Smooth muscle cell (in vitro differentiated cells): ENCODE measurements around the gene MT1A. TPM values are rescaled to one million over a fixed set of nuclear protein-coding genes. Genes with fewer than 3 reads are reported as not detected.

ENCODE experiments used
- DNase-seq: peaks from one replicate; lab custom pipeline; 2025; ENCODE audit not compliant: unreplicated experiment; lab: John Stamatoyannopoulos, UW
- H2AFZ ChIP-seq: fragments of 200-600 bp; sonication (generic); 2 replicates; pipeline ENCODE4 v1.6.0; 2016; ENCODE audit warnings: antibody characterized with exemption, low read depth, mild to moderate bottlenecking
- H3F3A ChIP-seq: fragments of 200-600 bp; sonication (generic); 2 replicates; pipeline ENCODE4 v1.6.0; 2017; ENCODE audit warnings: antibody characterized with exemption, low read depth
- H3K27ac ChIP-seq: fragments of 200-600 bp; sonication (generic); 2 replicates; pipeline ENCODE4 v1.5.1; 2016; ENCODE audit warnings: low read depth, mild to moderate bottlenecking
- H3K27me3 ChIP-seq: fragments of 200-600 bp; sonication (generic); 2 replicates; pipeline ENCODE4 v1.6.1; 2016; ENCODE audit warnings: low read depth, mild to moderate bottlenecking
- H3K36me3 ChIP-seq: fragments of 200-600 bp; sonication (generic); 2 replicates; pipeline ENCODE4 v1.5.1; 2016; ENCODE audit warnings: low read depth
- H3K4me1 ChIP-seq: fragments of 200-600 bp; sonication (generic); 2 replicates; pipeline ENCODE4 v1.5.1; 2016; ENCODE audit warnings: low read depth
- H3K4me2 ChIP-seq: fragments of 200-600 bp; sonication (generic); 2 replicates; pipeline ENCODE4 v1.6.0; 2016; ENCODE audit warnings: mild to moderate bottlenecking
- H3K4me3 ChIP-seq: fragments of 200-600 bp; sonication (generic); 2 replicates; pipeline ENCODE4 v1.5.1; 2016; ENCODE audit warnings: mild to moderate bottlenecking
- H3K79me2 ChIP-seq: fragments of 200-600 bp; sonication (generic); 2 replicates; pipeline ENCODE4 v1.6.0; 2016; ENCODE audit warnings: low read depth, mild to moderate bottlenecking
- H3K9ac ChIP-seq: fragments of 200-600 bp; sonication (generic); 2 replicates; pipeline ENCODE4 v1.6.0; 2016; ENCODE audit warnings: low read depth
- H3K9me3 ChIP-seq: fragments of 200-600 bp; sonication (generic); replicated peaks from 2 replicates; pipeline ENCODE4 v1.5.1; 2016; ENCODE audit warnings: low read depth
- H4K20me1 ChIP-seq: fragments of 200-600 bp; sonication (generic); 2 replicates; pipeline ENCODE4 v1.6.0; 2016; ENCODE audit warnings: low read depth
- CTCF ChIP-seq: fragments of 200-600 bp; sonication (generic); IDR thresholded peaks from 2 replicates; pipeline ENCODE4 v1.5.1; 2017; ENCODE audit warnings: borderline replicate concordance, mild to moderate bottlenecking, antibody characterized with exemption; ENCODE audit not compliant: insufficient read depth, poor library complexity, severe bottlenecking
- WGBS: methylation state at CpG from one replicate; pipeline ENCODE4 v1.1.7; 2016; ENCODE audit warnings: low lambda C conversion rate; 5-methylcytosine and 5-hydroxymethylcytosine counted together
- polyA plus RNA-seq: library from polyadenylated mRNA; unstranded; fragments of >200 nt; fragmentation: Nextera tagmentation; extraction: Ambion mirVana; gene quantifications from 2 replicates; pipeline ENCODE4 v1.2.1, GENCODE V29; 2016
- total RNA-seq: library from RNA; depleted of rRNA; stranded (reverse); fragments of >200 nt; gene quantifications from 2 replicates; pipeline ENCODE4 v1.2.3, GENCODE V29; 2014

The MT1A gene
- total and polyA plus RNA-seq, 2 experiments from 2014 or later = not detected

- no peak overlapping the region for H3K9ac ChIP-seq
- H2AFZ ChIP-seq = no peak overlapping the region
- H4K20me1 ChIP-seq = no peaks in the 10 kb centered on the region
- H3K36me3 ChIP-seq = no peaks in the 10 kb centered on the region
- no peak overlapping the region for H3K4me3 ChIP-seq
- H3K9me3 ChIP-seq = no peaks in the 10 kb centered on the region
- no peak for DNase-seq
- no peaks in the 10 kb centered on the region for H3K79me2 ChIP-seq
- H3K27ac ChIP-seq = no peak overlapping the region
- H3F3A ChIP-seq = peaks cover 3% of the 10 kb centered on the region
- 85% methylated on average over 9 of the region's 9 CpGs for WGBS
- H3K4me2 ChIP-seq = no peak overlapping the region
- TF ChIP-seq CTCF = no peak
- H3K4me1 ChIP-seq = peaks cover 10% of the 10 kb centered on the region
- H3K27me3 ChIP-seq = peaks cover 37% of the 10 kb centered on the region
Measured at GRCh38 chr16:56628486-56629350, 9.7 kb upstream of the MT1A start.

- Histone ChIP-seq H3K79me2 (no peaks in the 10 kb centered on the region), H3K36me3 (no peaks in the 10 kb centered on the region), H3K4me3 (no peak overlapping the region), H3K27me3 (peaks cover 45% of the 10 kb centered on the region), H3F3A (peaks cover 3% of the 10 kb centered on the region), H3K4me1 (peaks cover 10% of the 10 kb centered on the region), H3K27ac (no peak overlapping the region), H3K9ac (no peak overlapping the region), H3K9me3 (no peaks in the 10 kb centered on the region), H2AFZ (no peak overlapping the region), H3K4me2 (no peak overlapping the region), H4K20me1 (no peaks in the 10 kb centered on the region)
- DNase-seq = no peak
- no peak for TF ChIP-seq CTCF
- WGBS = 22% methylated on average over 3 of the region's 3 CpGs
Measured at GRCh38 chr16:56629531-56629930, 8.9 kb upstream of the MT1A start.

DNA sequence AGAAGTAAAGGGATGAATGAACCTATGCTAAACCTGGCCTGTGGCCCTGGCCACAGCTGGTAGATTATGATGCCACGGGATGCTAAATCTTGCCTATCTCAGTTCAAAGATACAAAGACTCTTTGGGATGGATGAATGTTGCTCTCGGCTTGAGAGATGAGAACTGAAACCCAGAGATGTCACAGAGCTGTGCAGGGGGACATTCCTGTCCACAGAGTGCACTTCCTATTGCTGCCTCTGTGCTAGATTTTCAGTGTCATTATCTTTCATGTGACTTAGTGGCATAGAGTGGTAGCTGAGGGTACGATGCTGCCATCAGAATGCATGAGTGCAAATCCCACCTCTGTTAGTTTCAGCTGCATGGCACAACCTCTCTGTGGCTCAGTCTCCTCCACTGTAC, 8.3 kb upstream of the MT1A start:
- Histone ChIP-seq H3K79me2 (no peaks in the 10 kb centered on the region), H3K9ac (no peak overlapping the region), H3K27ac (no peak overlapping the region), H3K9me3 (no peaks in the 10 kb centered on the region), H3K36me3 (no peaks in the 10 kb centered on the region), H3K4me1 (peaks cover 12% of the 10 kb centered on the region), H3K27me3 (peaks cover 46% of the 10 kb centered on the region), H3F3A (peaks cover 3% of the 10 kb centered on the region), H2AFZ (no peak overlapping the region), H4K20me1 (no peaks in the 10 kb centered on the region), H3K4me3 (no peak overlapping the region), H3K4me2 (no peak overlapping the region)
- TF ChIP-seq CTCF = no peak
- 64% methylated on average over 3 of the region's 3 CpGs for WGBS
- DNase-seq = no peak

GRCh38 chr16:56631197-56631596, 7.3 kb upstream of the MT1A start:
- Histone ChIP-seq H3K9me3 (no peaks in the 10 kb centered on the region), H3K27me3 (peaks cover 55% of the 10 kb centered on the region), H3K4me1 (peaks cover 8% of the 10 kb centered on the region), H4K20me1 (no peaks in the 10 kb centered on the region), H3F3A (peaks cover 3% of the 10 kb centered on the region), H3K9ac (no peak overlapping the region), H2AFZ (no peak overlapping the region), H3K36me3 (no peaks in the 10 kb centered on the region), H3K27ac (no peak overlapping the region), H3K79me2 (no peaks in the 10 kb centered on the region), H3K4me2 (no peak overlapping the region), H3K4me3 (no peak overlapping the region)
- WGBS = 69% methylated on average over 10 of the region's 10 CpGs
- TF ChIP-seq CTCF = no peak
- DNase-seq = no peak
